Activated T-helper 17 cell treated with anti-CD3 and anti-CD28 coated beads, Interleukin-2, amount 50 U/mL, for 72 hours (primary cell): Measurements from ENCODE around the gene ZSWIM9. TPM values are rescaled to one million over a fixed set of nuclear protein-coding genes. Genes with fewer than 3 reads are reported as not detected.
A peak's percentile ranks its signal among the peaks of the same experiment; 100 is the strongest.

Source experiments
- ATAC-seq: fragments of 150-1000 bp; cut with Tn5 transposase; replicated peaks from 2 replicates; pipeline ENCODE4 v1.10.0; 2021; ENCODE audit warnings: mild to moderate bottlenecking, moderate library complexity
- H3K27ac Mint-ChIP-seq: one replicate; pipeline ENCODE4 v1.8.0; 2022; ENCODE audit warnings: mixed read lengths
- H3K27me3 Mint-ChIP-seq: one replicate; pipeline ENCODE4 v1.8.0; 2022; ENCODE audit warnings: mixed read lengths
- H3K36me3 Mint-ChIP-seq: one replicate; pipeline ENCODE4 v1.8.0; 2022; ENCODE audit warnings: low read depth, mild to moderate bottlenecking, mixed read lengths
- H3K4me1 Mint-ChIP-seq: one replicate; pipeline ENCODE4 v1.8.0; 2022; ENCODE audit warnings: mixed read lengths
- H3K4me3 Mint-ChIP-seq: one replicate; pipeline ENCODE4 v1.8.0; 2022; ENCODE audit warnings: mild to moderate bottlenecking, mixed read lengths
- H3K9me3 Mint-ChIP-seq: one replicate; pipeline ENCODE4 v1.8.0; 2022; ENCODE audit warnings: mixed read lengths
- total RNA-seq, 2 donors: library from RNA; stranded (reverse); gene quantifications; one replicate each; pipeline ENCODE4 v1.2.3, GENCODE V29; 2022

The ZSWIM9 gene
- total RNA-seq, 2 donors from 2014 or later, result 9.9 to 11.3 TPM

DNA sequence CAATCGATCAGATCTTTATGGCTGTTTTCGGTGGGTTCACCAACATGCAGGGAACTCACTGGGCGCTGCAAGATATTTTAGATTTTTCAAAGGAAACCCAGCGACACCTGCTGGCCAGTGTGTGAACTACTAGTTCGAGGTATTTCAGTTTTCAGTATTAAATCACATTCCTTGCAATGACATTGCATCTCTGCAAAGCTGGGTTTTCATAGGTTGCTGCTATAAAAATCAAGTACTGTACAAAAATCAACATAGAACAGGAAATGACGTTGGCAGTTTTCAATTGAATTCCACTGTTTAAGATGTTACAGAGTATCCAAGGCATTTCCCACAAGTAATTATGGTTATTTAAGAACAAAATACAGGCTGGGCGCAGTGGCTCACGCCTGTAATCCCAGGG, 17.9 kb upstream of the ZSWIM9 start:
- no peak overlapping the region for H3K27ac Mint-ChIP-seq
- H3K9me3 Mint-ChIP-seq, result no peaks in the 10 kb centered on the region
- peak; percentile 45 for ATAC-seq
- no peak overlapping the region for H3K4me3 Mint-ChIP-seq
- H3K36me3 Mint-ChIP-seq, result peaks cover 92% of the 10 kb centered on the region
- no peaks in the 10 kb centered on the region for H3K27me3 Mint-ChIP-seq
- H3K4me1 Mint-ChIP-seq, result no peaks in the 10 kb centered on the region

DNA sequence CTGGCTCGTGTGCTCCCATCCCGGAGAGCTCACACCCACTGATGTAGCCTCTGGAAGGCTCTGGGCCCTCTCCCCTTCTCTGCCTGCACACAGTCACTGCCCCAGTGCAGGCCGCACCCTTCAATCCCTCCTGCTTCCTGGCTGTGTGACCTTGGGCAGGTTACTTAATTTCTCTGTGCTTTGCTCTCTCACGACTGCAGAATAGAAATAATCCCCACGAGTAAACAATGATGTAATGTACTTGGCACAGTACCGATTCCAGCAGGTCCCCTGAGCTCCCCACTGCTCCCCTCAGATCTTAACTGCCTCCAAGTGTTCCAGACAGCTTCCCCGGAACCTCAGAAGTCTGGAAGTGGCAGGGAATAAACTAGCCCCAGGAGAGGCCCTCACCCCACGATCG, 16.5 kb upstream of the ZSWIM9 start:
- peak overlapping the region; percentile 49 for H3K27ac Mint-ChIP-seq
- H3K36me3 Mint-ChIP-seq, result peaks cover 92% of the 10 kb centered on the region
- no peaks in the 10 kb centered on the region for H3K9me3 Mint-ChIP-seq
- H3K4me1 Mint-ChIP-seq, result no peaks in the 10 kb centered on the region
- ATAC-seq, result no peak
- H3K27me3 Mint-ChIP-seq, result no peaks in the 10 kb centered on the region
- H3K4me3 Mint-ChIP-seq, result no peak overlapping the region

GRCh38 chr19:48158210-48158790, 12.2 kb upstream of the ZSWIM9 start:
- Mint-ChIP-seq H3K9me3 (no peaks in the 10 kb centered on the region), H3K4me3 (no peak overlapping the region), H3K36me3 (peaks cover 96% of the 10 kb centered on the region)

DNA sequence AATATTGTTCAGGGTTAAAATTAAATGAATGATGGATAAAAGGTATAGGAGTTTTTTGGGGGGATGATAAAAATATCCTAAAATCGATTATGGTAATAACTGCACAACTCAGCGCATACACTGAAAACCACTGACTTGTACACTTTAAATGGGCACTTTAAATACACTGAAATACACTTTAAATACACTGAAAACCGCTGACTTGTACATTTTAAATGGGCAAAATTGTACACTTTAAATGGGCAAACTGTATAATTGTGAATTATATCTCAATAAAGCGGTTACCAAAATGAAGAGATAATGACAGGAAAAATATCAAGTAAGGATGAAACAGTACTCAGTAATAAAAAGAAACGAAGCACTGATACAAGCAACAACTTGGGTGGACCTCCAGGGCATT, 1.8 kb upstream of the ZSWIM9 start:
- no peak for ATAC-seq
- Mint-ChIP-seq H3K27ac (peak overlapping the region; percentile 96), H3K27me3 (no peaks in the 10 kb centered on the region), H3K9me3 (no peaks in the 10 kb centered on the region), H3K36me3 (peaks cover 56% of the 10 kb centered on the region), H3K4me3 (peak overlapping the region; percentile 93), H3K4me1 (peaks cover 19% of the 10 kb centered on the region)

More at GRCh38 chr19:48158210-48158790, 12.2 kb upstream of the ZSWIM9 start:
- Mint-ChIP-seq H3K4me1 (peaks cover 5% of the 10 kb centered on the region), H3K27me3 (no peaks in the 10 kb centered on the region), H3K27ac (no peak overlapping the region)
- no peak for ATAC-seq

DNA sequence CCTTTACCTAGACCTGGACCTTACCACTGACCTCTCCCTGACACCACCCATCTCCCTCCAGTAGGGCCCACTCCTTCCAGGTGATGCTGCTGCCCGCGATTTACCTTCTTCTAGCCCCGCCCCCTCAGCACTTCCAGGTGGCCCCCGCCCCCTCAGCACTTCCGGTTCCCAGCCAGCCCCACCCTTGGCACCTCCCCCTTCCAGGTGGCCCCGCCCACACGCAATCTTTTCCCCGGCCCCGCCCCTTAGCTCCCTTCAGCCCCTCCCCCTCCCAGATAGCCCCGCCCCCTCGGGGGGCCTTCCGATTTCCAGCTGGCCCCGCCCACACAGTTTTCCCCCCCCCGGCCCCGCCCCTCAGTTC, 922 bp upstream of the ZSWIM9 start:
- H3K4me3 Mint-ChIP-seq, result peak overlapping the region; percentile 93
- H3K27me3 Mint-ChIP-seq, result no peaks in the 10 kb centered on the region
- peak overlapping the region; percentile 96 for H3K27ac Mint-ChIP-seq
- peak; percentile 38 for ATAC-seq
- peaks cover 55% of the 10 kb centered on the region for H3K36me3 Mint-ChIP-seq
- H3K9me3 Mint-ChIP-seq, result no peaks in the 10 kb centered on the region
- peaks cover 24% of the 10 kb centered on the region for H3K4me1 Mint-ChIP-seq

DNA sequence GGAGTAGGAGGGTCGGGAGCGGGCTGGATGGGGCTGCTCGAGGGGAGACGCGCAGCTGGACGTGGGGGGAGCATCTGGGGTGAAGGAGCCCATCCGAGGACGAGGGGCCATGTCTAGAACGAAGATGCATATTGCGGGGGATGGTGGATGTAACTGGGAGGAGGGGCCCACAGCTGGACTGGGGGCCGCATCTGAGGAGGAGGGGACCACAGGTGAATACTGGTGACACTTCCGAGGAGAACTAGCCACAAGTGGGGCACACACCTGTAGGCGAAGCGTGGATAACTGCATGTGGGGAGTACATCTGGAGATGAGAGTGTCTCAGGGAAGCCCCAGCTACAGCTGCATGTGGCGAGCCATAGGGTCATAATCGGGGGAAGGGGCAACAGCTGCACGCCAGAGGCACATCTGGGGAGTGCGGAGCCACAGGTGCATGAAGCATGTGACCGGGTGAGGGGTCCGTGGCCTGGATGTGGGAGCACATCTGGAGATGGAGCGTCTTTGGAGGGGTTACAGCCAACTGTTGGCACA, 402 bp downstream of the ZSWIM9 start:
- peaks cover 55% of the 10 kb centered on the region for H3K36me3 Mint-ChIP-seq
- peak; percentile 2 for ATAC-seq

GRCh38 chr19:48171710-48172109, 1.2 kb downstream of the ZSWIM9 start:
- Mint-ChIP-seq H3K9me3 (no peaks in the 10 kb centered on the region), H3K4me3 (peak overlapping the region; percentile 93), H3K27ac (no peak overlapping the region), H3K27me3 (no peaks in the 10 kb centered on the region), H3K4me1 (peaks cover 34% of the 10 kb centered on the region), H3K36me3 (peaks cover 51% of the 10 kb centered on the region)
- no peak for ATAC-seq

More for the DNA sequence above, 402 bp downstream of the ZSWIM9 start:
- no peaks in the 10 kb centered on the region for H3K27me3 Mint-ChIP-seq
- no peaks in the 10 kb centered on the region for H3K9me3 Mint-ChIP-seq
- H3K4me1 Mint-ChIP-seq, result peaks cover 34% of the 10 kb centered on the region
- H3K27ac Mint-ChIP-seq, result peak overlapping the region; percentile 96
- peak overlapping the region; percentile 93 for H3K4me3 Mint-ChIP-seq

- H3K27me3 Mint-ChIP-seq, result no peaks in the 10 kb centered on the region
- peaks cover 58% of the 10 kb centered on the region for H3K36me3 Mint-ChIP-seq
- H3K9me3 Mint-ChIP-seq, result no peaks in the 10 kb centered on the region
- H3K4me1 Mint-ChIP-seq, result peaks cover 28% of the 10 kb centered on the region
- no peak for ATAC-seq
- no peak overlapping the region for H3K4me3 Mint-ChIP-seq
- peak overlapping the region; percentile 53 for H3K27ac Mint-ChIP-seq
These were observed 4.1 kb downstream of the ZSWIM9 start for GRCh38 chr19:48174445-48175030.

GRCh38 chr19:48175578-48175977, 5.1 kb downstream of the ZSWIM9 start:
- Mint-ChIP-seq H3K9me3 (no peaks in the 10 kb centered on the region), H3K4me3 (no peak overlapping the region), H3K27me3 (no peaks in the 10 kb centered on the region), H3K27ac (peak overlapping the region; percentile 53), H3K4me1 (peaks cover 28% of the 10 kb centered on the region), H3K36me3 (peaks cover 57% of the 10 kb centered on the region)
- no peak for ATAC-seq

DNA sequence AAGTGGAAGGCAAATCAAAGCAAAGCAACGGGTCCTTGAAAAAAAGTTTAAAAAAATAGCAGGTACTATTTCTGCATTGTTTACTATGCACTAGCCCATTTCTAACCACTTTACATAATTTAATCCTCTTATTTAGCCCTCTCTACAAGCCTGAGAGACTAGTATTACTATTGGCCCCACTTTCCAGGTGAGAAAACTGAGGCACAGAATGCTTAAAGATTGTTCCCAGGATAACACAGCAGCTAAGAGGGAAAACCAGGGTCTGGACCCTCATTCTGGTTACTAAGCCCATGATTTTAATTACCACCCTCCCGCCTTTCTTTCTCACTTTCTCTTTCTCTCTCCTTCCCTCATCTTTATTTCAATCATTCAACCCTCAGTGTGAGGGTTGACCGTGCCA, 5.7 kb downstream of the ZSWIM9 start:
- ATAC-seq, result no peak
- H3K4me3 Mint-ChIP-seq, result no peak overlapping the region
- peaks cover 23% of the 10 kb centered on the region for H3K4me1 Mint-ChIP-seq
- no peaks in the 10 kb centered on the region for H3K27me3 Mint-ChIP-seq
- H3K27ac Mint-ChIP-seq, result no peak overlapping the region
- peaks cover 54% of the 10 kb centered on the region for H3K36me3 Mint-ChIP-seq
- H3K9me3 Mint-ChIP-seq, result peaks cover 1% of the 10 kb centered on the region

GRCh38 chr19:48181505-48181904, 11.0 kb downstream of the ZSWIM9 start:
- Mint-ChIP-seq H3K27me3 (no peaks in the 10 kb centered on the region), H3K4me1 (no peaks in the 10 kb centered on the region), H3K36me3 (peaks cover 23% of the 10 kb centered on the region), H3K4me3 (no peak overlapping the region), H3K9me3 (peaks cover 6% of the 10 kb centered on the region), H3K27ac (no peak overlapping the region)
- ATAC-seq, result no peak

GRCh38 chr19:48182434-48182833, 12.0 kb downstream of the ZSWIM9 start:
- peaks cover 6% of the 10 kb centered on the region for H3K9me3 Mint-ChIP-seq
- H3K27me3 Mint-ChIP-seq, result no peaks in the 10 kb centered on the region
- peaks cover 23% of the 10 kb centered on the region for H3K36me3 Mint-ChIP-seq
- H3K27ac Mint-ChIP-seq, result no peak overlapping the region
- no peak overlapping the region for H3K4me3 Mint-ChIP-seq
- no peaks in the 10 kb centered on the region for H3K4me1 Mint-ChIP-seq
- ATAC-seq, result no peak

DNA sequence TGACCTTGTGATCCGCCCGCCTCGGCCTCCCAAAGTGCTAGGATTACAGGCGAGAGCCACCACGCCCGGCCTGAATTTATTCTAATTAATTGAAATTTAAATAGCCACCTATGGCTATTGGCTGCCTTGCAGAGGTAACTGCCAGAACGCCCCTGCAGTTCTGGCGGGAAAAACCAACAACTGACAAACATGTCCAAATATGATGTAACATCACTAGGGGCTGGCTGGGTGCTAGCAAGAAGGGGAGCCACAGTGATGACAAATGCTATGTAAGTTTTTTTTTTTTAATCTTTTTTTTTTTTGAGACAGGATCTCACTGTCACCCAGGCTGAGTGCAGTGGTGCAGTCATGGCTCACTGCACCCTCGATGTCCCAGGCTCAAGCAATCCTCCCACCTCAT, 12.9 kb downstream of the ZSWIM9 start:
- no peaks in the 10 kb centered on the region for H3K4me1 Mint-ChIP-seq
- no peak overlapping the region for H3K27ac Mint-ChIP-seq
- H3K4me3 Mint-ChIP-seq, result no peak overlapping the region
- H3K36me3 Mint-ChIP-seq, result peaks cover 31% of the 10 kb centered on the region
- H3K9me3 Mint-ChIP-seq, result peaks cover 6% of the 10 kb centered on the region
- no peaks in the 10 kb centered on the region for H3K27me3 Mint-ChIP-seq
- no peak for ATAC-seq

DNA sequence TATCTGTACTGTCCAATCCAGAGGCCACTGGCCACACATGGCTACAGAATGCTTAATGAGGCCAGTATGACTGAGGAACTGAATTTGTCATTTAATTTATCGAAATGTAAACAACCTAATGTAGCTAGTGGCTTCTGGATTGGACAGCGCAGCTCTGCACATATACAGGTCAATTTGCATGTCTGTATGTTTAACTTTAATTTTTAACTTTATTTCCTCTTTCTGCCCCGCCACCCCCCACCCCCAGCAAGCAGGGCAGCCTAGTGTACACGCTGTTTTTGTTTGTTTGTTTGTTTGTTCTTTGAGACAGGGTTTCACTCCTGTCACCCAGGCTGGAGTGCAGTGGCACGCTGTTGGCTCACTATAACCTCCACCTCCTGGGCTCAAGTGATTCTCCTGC, 15.5 kb downstream of the ZSWIM9 start:
- H3K36me3 Mint-ChIP-seq, result peaks cover 16% of the 10 kb centered on the region

DNA sequence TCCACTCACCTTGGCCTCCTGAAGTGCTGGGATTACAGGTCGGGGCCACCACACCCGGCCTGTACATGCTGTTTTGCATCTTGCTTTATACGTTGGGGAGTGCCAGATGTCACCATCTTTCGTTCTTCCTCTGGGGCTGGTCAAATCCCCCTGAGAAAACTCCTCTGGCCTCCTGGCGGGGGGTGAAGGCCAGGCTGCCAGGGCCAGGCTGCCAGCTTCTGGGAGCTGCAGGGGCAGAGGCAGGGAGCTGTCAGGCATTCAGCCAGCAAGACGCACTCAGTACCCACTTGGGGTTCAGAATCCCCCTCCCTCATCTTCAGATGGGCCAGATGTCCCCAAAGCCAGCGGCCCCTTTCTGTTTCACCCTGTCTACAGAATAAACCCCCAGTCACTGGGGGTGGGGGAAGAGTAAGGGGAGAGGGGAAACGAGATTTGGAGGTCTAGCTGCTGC, 16.1 kb downstream of the ZSWIM9 start:
- Mint-ChIP-seq H3K4me3 (no peak overlapping the region), H3K4me1 (no peaks in the 10 kb centered on the region), H3K27ac (no peak overlapping the region), H3K36me3 (peaks cover 10% of the 10 kb centered on the region), H3K9me3 (peaks cover 2% of the 10 kb centered on the region), H3K27me3 (no peaks in the 10 kb centered on the region)
- ATAC-seq, result no peak

More for the DNA sequence above, 15.5 kb downstream of the ZSWIM9 start:
- Mint-ChIP-seq H3K4me3 (no peak overlapping the region), H3K4me1 (no peaks in the 10 kb centered on the region), H3K27ac (no peak overlapping the region), H3K9me3 (peaks cover 6% of the 10 kb centered on the region), H3K27me3 (no peaks in the 10 kb centered on the region)
- no peak for ATAC-seq
